CMK (cell line): Measurements from ENCODE around the gene MPHOSPH6.
"Not testable (repeated sequence)": the region's sequence is repeated elsewhere in the genome, so short reads cannot be mapped to it uniquely, and the experiment has no call there.

Source experiments
- DNase-seq: peaks from one replicate; pipeline ENCODE4 v3.0.0-alpha.2; 2010; ENCODE audit warnings: low read depth

The MPHOSPH6 gene

DNA sequence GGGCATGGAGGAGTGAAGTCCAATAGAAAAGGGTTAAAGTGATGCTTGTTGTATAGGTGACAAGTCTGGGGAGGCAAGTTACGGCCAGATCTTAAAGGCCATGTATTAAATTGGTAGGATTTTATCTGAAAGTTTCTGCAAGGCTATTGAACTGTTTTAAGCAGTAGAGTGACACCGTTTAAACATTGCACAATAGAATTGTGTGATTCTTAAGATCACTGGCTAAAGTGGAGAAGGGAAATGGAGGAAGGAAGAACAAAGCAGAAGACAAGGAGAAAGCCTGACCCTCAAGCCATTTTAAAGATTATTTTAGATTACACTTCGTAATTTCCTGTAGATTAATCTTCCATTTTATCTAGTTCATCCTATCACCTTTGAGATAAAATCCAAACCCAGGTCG is 5.6 kb upstream of the MPHOSPH6 start:
- no peak for DNase-seq

DNA sequence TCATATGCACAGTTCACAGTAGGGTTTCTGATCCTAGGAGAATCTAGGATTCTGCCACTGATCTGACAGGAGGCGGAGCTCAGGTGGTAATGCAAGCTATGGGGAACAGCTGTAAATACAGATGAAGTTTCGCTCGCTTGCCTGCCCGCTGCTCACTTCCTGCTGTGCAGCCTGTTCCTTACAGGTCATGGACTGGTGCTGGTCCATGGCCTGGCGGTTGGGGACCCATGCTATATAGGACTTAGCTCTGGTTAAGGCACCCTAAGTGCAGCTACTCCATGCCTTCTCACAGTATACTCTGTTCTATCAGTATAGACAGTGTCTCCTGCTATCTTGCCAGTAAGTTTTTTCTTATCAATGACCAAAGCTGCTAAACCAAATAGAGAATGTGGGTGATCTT is 2.4 kb downstream of the MPHOSPH6 start:
- no peak for DNase-seq

DNA sequence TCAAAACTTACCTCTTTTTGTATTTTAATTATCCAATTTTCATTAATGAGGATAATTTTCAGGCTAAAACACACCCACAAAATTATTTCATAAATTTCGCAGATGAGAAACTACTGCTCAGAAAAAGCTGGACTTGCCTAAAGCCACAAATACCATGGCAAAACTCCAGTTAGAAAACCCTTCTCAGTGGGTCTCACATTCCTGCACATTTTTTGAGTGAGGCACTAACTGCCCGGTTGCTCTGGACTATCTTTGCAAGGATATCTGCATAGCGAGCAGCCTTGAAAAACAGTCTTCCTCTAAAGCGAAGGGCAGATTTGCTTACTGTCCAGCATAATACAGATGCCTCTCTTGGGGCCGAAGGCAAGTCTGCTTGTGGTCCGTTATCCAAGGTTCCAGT is 9.8 kb downstream of the MPHOSPH6 start:
- no peak for DNase-seq

DNA sequence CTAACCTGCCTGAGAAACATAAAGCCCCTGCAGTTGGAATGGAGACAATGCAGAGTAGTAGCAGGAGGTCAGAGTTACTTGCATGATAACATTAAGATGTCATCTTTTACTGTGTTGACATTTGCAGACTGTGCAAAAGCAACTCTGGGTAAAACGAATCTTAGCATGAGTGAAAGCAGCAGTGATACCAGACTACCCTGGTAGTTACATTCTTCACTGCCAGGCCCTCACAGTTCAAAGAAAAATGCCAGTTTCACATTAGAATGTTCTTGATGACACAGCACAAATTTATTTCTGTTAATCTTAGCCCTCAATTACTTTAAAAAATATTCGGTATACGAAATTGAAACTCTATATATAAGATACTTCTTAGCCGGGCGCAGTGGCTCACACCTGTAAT is 12.2 kb downstream of the MPHOSPH6 start:
- no peak for DNase-seq

DNA sequence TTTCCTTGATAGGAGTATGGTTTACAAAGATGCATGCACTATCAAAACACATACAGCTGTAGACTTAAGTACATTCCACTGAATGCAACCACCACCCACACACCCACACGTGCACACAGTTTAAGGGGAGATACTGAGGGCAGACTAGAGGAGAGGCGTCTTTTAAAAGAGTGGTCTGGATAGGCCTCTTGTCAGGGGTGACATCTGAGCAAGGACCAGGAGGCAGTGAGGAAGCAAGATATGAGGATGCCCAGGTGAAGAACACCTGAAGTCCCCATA is 12.6 kb downstream of the MPHOSPH6 start:
- DNase-seq, result no peak

DNA sequence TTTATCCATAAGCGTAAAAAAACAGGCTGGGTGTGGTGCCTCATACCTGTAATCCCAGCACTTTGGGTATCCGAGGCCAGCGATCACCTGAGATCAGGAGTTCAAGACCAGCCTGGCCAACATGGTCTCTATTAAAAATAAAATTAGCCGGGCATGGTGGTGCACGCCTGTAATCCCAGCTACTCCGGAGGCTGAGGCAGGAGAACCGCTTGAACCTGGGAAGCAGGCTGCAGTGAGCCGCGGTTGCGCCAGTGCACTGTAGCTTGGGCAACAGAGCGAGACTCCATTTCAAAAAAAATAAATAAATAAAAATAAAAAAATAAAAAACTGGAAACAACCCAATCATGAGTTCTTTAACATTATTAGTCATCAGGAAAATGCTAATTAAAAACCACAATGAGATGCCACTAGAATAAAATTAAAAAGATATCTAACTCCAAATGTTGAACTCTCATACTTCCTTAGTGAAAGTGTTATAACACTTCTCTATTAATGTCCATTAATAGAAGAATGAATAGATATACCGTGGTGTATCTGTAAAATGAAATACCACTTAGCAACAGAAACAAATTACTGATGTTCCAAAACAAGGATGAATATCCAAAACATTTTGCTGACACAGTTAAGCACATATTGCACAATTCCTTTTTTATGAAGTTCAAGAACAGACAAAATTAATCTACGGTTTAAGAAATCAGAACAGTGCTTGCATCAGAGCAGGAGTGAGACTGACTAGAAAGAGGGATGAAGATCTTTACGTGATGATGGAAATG is 13.1 kb downstream of the MPHOSPH6 start:
- no peak for DNase-seq

DNA sequence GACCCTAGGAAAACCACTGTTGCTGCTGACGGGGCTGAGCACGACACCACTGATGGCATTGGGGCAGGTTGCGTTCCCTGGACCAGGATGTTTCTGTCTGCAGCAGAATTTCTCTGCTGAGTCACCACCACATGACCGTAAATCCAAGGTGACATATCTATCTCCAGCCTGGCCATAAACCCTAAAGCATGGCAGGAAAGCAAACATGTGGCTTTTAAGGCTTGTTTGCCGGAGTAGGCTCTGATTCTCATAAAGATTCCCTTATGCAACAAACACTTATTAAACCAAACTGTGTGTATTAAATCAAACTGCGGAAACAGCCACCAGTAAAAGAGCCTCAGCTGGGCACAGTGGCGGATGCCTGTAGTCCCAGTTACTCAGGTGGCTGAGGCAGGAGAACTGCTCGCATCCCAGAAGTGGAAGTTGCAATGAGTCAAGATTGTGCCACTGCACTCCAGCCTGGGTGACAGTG is 17.3 kb downstream of the MPHOSPH6 start:
- DNase-seq, result no peak

DNA sequence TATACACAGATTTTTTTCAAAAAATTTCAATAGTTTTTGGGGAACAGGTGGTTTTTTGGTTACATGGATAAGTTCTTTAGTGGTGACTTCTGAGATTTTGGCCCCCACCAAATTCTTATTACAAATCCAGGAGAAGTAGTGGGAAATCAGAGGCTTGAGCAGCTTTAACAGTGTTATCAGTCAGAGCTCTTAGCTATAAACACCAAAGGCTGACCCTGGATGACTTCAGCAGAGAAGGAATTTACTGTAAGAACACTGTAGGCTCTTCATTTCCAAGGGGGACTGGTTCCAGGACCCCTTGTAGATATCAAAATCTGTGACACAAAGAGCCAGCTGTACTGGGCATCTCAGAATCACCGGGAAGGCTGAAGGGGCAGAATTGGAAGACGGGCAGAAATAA is 17.8 kb downstream of the MPHOSPH6 start:
- DNase-seq, result no peak

DNA sequence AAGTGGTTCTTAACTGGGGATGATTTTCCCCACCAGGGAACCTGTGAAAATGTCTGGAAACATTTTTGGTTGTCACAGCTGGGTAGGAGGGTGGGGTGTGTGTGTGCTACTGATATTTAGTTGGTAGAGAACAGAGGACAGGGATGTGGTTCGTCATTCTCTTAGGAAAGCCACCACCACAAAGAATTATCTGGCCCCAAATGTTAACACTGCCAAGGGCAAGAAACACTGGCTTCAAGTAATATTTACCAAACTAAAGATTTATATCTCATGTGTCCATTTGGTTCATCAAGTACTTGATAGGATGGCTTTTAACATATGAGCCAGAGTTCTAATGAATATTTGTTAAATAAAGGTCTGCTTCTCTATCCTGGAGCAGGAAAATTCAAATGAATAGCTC is 19.5 kb downstream of the MPHOSPH6 start:
- DNase-seq, result no peak

DNA sequence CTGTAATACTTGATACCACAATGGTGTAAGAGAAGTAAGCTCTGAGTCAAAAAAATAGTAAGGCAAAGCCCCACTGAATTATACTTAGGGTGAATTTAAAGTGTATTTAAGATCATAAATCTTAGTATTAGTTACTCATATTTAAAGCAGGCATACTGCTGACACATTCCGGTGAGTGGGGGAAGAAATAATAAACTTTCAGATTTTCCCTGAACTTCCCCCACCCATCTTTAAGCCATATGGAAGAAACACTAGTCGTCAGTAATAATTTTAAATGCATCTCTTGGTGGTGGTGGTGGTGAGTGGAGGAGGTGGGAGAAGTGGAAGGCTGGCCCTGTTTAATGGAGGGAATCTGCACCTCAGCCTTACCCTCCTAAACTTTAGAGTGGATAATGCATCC is 20.5 kb downstream of the MPHOSPH6 start:
- DNase-seq, result no peak

DNA sequence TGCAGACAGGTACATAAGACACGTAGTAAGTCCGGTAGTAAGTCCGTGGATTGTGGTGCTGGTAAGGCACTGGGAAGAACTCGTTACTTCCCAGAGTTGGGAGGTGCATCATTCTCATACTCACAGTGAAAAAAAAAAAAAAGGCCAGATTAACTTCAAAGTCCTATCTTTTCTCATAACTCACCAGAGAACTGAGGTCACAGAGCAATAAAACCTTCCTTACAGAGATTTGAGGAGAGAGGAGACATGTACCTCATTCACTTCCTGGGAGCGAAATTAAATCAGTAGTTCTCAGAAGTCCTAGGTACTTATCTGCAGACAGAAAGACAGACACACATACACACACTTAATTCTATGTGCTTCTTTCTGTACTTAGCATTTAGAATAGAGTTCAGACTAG is 22.5 kb downstream of the MPHOSPH6 start:
- no peak for DNase-seq

DNA sequence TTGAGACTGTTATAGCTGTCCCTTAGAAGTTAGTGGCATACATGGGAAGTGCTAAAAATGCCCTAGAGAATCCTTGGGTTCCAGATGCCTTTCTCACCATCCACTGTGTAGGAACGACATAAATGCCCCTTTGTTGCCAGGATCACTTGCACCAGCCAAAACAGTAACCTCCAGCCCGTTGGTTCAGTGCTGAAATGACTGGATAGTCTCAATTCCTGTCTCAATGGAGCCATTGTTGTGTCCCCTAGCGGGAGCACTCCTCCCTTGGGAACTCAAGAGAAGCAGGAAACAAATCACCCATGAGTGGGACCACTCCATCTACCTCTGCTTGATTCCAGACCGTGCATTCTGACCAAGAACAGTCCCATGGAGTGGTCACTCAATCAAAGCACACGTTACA is 23.1 kb downstream of the MPHOSPH6 start:
- no peak for DNase-seq

DNA sequence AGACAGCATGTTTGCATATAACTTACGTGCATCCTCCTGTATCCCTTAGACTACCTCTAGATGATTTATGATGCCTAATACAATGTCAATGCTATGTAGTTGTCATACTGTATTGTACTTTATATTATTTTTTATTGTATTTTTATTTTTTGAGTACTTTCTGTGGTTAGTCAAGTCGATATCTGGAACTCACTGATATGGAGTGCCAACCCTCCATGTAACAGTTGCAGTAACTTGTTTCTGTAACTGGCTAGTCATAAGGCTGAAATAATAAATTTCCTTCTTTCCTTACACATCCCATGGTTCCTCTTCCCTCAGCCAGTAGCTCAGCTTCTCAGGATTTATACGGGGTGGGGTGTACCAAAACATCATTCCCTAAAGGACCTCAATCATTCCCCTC is 23.5 kb downstream of the MPHOSPH6 start:
- DNase-seq, result no peak

DNA sequence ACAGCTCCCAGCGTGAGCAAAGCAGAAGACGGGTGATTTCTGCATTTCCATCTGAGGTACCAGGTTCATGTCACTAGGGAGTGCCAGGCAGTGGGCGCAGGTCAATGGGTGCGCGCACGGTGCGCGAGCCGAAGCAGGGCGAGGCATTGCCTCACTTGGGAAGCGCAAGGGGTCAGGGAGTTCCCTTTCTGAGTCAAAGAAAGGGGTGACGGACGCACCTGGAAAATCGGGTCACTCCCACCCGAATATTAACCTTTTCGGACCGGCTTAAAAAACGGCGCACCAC is 30.8 kb downstream of the MPHOSPH6 start:
- DNase-seq, result not testable (repeated sequence)

DNA sequence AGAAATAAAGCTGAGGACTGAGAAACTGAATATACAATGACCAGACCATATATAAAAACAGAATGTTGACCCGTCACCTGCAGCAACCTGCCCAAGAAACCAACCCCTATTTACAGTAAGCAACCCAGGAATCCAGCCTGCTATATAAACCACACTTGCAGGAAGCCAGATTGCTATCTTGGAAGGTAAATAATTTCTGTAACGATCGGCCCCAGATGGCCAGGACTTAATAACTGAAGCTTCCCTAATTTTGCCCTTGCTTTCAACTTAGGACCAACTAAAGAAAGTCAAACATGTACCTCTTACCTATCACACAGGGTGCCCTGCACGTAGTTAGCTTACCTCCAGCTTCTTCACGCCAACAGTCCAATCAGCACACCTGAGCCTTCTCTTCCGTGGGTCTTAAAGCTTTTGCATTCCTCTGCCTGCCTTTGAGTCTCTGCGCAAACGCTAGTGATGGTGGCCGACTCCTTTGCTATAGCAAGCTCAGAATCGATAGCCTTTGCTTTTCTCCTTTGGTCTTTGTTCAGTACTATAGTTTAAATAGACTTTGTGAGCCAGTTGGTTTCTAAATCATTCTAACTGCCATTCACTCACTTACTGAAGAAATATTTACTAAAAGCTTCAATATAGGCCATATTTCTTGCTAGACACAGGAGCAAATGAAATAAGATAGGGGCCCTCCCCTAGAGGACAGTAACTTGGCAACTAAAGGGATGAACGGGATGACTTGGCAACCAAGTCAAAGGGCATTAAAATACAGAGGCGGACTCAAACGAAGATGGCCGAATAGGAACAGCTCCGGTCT is 31.3 kb downstream of the MPHOSPH6 start:
- DNase-seq, result no peak

DNA sequence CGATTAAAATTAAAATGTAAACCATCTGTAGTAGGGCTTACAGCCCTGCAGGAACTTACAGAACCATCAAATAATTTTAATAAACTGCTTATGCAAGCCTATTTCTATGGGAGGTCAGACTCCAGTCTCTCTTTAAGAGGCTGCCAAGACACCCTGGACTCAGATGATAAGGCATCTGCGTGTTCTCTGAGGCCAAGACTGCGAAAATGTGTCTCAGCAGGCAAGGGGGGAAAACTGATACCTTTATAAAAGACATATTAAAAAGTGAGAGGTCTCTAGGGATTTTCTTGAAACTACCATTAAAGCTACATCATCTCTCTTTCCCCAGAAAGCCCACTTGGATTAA is 32.2 kb downstream of the MPHOSPH6 start:
- no peak for DNase-seq

DNA sequence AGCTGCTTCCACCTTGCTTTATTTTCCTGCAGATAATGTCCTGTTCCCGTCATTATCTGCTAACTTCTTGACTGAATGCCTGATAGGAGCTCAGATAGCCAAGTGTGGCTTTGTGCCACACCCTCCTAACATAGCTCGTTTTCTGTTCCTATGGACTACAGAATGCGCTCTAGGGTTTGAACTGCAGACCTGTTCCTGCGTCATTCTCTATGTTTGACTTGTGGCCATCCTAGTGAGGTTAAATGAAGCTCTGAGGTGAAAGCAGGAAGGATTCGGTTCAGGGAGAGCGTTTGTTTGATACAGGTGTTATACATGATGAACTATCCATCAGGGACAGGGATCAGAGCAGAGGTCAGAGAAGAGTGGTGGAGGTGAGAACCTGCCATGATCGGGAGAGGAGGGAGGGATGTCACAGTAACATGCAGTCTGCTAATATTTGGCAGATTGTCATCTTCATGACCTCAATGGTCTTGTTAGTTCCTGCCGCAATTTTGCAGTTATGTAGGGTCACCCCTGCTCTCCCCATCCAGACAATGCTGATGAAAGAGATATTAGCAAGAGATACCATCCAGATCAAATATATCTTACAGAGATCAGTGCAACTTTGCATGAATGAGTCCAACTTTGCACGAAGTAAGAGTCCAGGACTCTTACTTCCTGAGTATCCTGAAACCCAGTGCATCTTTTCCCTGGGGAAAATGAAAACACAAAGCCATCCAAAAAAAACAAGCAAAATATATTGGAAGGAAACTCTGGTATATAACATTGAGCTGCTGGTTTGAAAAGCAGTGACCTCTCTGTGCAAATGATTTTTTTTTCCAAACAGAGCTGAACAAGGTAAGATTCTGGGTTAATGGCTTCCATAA is 32.8 kb downstream of the MPHOSPH6 start:
- DNase-seq, result no peak

DNA sequence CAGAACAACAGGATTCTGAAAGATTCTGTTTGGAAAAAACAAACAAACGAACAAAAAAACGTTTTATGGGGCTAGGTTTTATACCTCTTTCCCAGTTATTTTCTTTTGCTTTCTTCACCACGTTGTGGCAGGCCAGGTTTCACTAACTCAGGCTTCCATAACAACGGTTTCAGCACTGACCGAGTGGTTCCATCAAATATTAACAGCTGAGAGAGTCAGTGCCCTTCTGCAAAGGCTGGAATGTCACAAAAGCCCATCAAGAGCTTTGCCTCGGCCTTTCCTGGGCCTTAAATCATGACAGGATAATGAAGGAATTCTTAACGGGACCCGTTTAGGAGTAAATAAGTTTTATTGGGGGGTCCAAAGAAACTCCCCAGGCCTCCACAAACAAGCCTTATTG is 34.2 kb downstream of the MPHOSPH6 start:
- no peak for DNase-seq

DNA sequence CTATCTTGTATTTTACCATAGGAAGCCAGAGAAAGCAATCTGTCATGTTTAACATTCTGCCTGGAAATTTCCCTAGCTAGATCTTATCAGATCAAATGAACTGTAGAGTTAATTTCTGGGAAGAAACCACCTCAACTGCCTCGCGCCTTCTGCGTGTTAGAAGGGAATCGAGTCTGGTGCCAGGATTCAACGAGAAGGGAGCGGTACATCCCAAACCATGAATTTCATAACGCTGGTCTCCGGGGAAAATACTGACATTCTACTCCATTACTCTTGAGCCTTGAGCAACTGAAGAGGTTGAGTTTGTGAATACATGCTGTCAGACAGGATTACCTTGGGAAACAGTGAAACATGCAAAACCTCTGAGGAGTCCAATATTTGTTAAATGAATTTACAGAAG is 35.2 kb downstream of the MPHOSPH6 start:
- no peak for DNase-seq

DNA sequence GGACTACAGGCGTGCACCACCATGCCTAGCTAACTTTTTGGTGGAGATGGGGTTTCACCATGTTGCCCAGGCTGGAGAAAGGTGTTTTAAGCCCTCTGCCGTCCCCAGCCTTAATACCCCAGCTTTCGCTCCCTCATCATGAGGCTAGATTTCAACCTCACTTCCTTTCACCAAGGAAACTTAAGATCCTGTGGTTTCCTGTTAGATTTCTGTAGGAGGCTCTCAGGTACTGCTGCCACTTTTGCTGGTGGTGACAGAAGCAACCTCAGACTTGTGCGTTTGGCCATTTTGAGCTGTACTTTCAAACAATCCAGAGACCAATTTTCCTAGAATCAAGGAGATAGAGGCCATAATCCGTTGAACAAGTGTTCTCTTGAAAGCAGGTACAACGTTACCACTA is 36.2 kb downstream of the MPHOSPH6 start:
- DNase-seq, result no peak

DNA sequence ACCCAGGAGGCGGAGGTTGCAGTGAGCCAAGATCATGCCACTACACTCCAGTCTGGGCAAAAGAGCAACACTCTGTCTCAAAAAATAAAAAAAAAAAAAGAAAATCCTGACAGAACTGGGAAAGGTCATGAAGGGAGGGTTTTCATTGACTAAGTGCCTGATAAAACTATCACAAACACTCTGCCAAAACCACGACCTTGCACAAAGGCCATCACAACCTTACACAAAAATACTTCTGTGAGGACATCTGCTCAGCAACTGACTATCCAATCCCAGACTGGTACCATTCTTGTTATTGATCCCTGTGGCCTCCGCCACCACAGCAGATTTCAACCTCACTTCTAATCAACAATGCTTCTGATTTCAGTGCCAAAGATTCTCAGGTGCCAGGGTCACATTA is 40.1 kb downstream of the MPHOSPH6 start:
- no peak for DNase-seq

DNA sequence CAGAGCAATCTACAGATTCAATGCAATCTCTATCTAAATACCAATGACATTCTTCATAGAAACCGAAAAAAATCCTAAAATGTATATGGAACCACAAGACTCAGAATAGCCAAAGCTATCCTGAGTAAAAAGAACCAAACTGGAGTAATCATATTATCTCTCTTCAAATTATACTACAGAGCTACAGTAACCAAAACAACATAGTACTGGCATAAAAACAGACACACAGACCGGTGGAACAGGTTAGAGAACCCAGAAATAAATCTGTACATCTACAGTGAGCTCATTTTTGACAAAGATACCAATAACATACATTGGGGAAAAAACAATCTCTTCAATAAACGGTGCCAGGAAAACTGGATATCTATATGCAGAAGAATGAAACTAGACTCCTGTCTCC is 45.4 kb downstream of the MPHOSPH6 start:
- DNase-seq, result no peak

DNA sequence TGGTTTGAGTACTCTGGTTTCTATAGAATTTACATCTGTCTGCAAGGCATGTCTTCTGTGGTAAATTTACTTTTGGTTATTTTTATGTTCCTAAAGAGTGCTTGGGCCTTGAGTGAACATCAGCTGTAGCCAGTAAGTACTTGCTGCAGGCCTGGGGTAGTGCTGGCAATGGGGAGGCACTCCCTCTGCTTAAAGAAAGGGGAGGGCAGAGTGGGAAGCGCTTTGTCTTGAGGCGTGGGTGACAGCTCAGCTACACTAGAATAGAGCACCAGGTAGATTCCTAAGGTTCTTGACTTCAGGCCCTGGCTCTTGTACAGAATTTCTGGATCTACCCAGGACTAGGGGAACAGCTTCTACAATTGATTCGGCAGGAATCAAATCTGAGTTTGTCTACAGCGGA is 50.6 kb downstream of the MPHOSPH6 start:
- DNase-seq, result no peak
